ENCODE data around the gene KCNG3. TPM values are rescaled to one million over a fixed set of nuclear protein-coding genes. Genes with fewer than 3 reads are reported as not detected.

Gene KCNG3
- total and polyA plus RNA-seq, 2 of the 13 experiments (the other 11 are each of a cell fraction or from before 2014, with no cell fraction given), result 2.8 to 4.8 TPM

DNA sequence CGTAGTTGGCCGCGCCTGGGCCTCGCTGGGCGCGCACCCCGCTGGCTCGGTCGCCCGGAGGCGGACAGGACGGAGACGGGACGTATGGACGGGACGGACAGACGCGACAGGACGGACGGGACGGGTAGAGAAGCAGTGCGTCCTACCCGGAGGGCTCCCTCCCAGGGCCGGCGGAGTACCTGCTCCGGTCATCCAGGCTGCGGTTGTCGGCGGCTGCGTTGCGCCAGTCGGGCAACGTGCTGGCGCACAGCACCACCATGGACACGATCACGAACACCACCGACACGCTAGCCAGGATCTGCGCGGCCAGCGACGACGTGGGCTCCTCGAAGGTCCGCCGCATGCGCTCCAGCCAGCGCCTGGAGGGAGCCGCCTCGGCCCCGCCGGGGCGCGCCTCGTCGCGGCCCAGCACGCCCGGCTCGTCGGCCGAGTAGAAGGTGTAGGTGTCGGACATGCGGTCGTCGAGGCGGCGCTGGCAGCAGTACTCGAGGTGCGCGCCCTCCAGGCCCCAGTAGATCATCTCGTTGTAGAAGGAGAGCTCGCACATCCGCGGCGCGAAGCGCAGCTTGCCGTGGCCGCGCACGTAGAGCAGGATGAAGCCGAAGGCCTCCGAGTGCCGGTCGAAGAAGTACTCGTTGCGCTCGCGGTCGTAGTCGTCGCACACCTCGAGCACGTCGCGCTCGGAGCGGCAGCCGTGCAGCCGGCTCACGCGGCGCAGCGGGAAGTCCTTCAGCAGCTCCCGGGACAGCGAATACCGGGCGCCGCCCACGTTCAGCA is 903 bp downstream of the KCNG3 start (continued):
- TF ChIP-seq ZHX2 (IDR thresholded peaks at IDR 0.05; ENCODE audit: low read depth) (peak; percentile 76), ZHX2 (CRISPR knock-in tag; IDR thresholded peaks at IDR 0.05; ENCODE audit: borderline replicate concordance) (no peak), CAMTA2 (CRISPR knock-in tag; IDR thresholded peaks at IDR 0.05; ENCODE audit: borderline replicate concordance) (no peak), MTA1 (CRISPR knock-in tag; IDR thresholded peaks at IDR 0.05; ENCODE audit: borderline replicate concordance) (peak; percentile 64), ZNF678 (CRISPR knock-in tag; IDR thresholded peaks at IDR 0.05) (no peak), NFKB2 (CRISPR knock-in tag; IDR thresholded peaks at IDR 0.05; ENCODE audit: borderline replicate concordance) (peak; percentile 53; the same call in 1 of the 2 replicates), ZNF772 (CRISPR knock-in tag; IDR thresholded peaks at IDR 0.05) (peak; percentile 62; the same call in 1 of the 2 replicates), ELF1 (CRISPR knock-in tag; IDR thresholded peaks at IDR 0.05) (no peak), ZNF644 (CRISPR knock-in tag; IDR thresholded peaks at IDR 0.05; ENCODE audit: low read depth) (no peak), U2AF2 (IDR thresholded peaks at IDR 0.05; ENCODE audit: low read depth, low read length) (no peak), ZNF704 (CRISPR knock-in tag; IDR thresholded peaks at IDR 0.05; ENCODE audit: borderline replicate concordance) (0 out of 2 replicates have a peak, but pooled peaks have one; percentile 76), NFRKB (IDR thresholded peaks at IDR 0.05) (no peak), HNF1A (IDR thresholded peaks at IDR 0.05; ENCODE audit: low read depth) (no peak), HNF1A (CRISPR knock-in tag; IDR thresholded peaks at IDR 0.05; ENCODE audit: borderline replicate concordance) (no peak; the same call in 1 of the 2 replicates), THAP11 (CRISPR knock-in tag; IDR thresholded peaks at IDR 0.05) (no peak), ZMAT5 (CRISPR knock-in tag; IDR thresholded peaks at IDR 0.05; ENCODE audit: borderline replicate concordance, low read depth) (no peak), PHF21A (CRISPR knock-in tag; IDR thresholded peaks at IDR 0.05) (no peak)
